LNCaP clone FGC (cell line): ENCODE data around the gene PDE8A.

Source experiments
- DNase-seq: peaks from one replicate; pipeline ENCODE4 v3.0.0-alpha.2; 2011; ENCODE audit warnings: low read depth
- H3K4me3 ChIP-seq: 2 replicates; pipeline ENCODE4 v1.5.1; 2011; ENCODE audit warnings: mild to moderate bottlenecking, low read depth, low read length, control low read depth
- TF ChIP-seq, protein P1 (sequence below): IDR thresholded peaks from 2 replicates; pipeline ENCODE4 v1.5.1; 2012; ENCODE audit warnings: mild to moderate bottlenecking; ENCODE audit not compliant: control insufficient read depth, insufficient read depth; ENCODE audit errors: extremely low read depth

Gene PDE8A

DNA sequence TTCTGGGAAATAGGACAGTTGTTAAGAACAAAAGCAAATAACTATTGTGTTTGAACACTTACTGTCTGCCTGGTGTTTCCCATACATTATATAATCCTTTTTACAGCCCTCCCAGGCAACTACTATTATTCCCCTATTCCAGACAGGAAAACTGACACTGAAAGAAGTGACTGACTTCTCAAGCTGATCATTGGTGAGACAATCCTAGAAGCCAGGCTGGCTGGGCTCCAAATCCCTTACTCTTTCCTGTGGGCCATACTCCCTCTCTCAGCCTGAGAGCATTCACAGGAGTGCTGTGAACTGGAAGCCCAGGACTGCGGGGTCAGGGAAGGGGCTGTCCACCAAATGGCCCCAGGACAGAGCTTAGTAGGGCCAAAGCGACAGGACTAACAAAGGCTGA, 39.2 kb upstream of the PDE8A start:
- TF ChIP-seq, protein P1, sequence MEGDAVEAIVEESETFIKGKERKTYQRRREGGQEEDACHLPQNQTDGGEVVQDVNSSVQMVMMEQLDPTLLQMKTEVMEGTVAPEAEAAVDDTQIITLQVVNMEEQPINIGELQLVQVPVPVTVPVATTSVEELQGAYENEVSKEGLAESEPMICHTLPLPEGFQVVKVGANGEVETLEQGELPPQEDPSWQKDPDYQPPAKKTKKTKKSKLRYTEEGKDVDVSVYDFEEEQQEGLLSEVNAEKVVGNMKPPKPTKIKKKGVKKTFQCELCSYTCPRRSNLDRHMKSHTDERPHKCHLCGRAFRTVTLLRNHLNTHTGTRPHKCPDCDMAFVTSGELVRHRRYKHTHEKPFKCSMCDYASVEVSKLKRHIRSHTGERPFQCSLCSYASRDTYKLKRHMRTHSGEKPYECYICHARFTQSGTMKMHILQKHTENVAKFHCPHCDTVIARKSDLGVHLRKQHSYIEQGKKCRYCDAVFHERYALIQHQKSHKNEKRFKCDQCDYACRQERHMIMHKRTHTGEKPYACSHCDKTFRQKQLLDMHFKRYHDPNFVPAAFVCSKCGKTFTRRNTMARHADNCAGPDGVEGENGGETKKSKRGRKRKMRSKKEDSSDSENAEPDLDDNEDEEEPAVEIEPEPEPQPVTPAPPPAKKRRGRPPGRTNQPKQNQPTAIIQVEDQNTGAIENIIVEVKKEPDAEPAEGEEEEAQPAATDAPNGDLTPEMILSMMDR: no peak
- no peak for DNase-seq
- no peak overlapping the region for H3K4me3 ChIP-seq

DNA sequence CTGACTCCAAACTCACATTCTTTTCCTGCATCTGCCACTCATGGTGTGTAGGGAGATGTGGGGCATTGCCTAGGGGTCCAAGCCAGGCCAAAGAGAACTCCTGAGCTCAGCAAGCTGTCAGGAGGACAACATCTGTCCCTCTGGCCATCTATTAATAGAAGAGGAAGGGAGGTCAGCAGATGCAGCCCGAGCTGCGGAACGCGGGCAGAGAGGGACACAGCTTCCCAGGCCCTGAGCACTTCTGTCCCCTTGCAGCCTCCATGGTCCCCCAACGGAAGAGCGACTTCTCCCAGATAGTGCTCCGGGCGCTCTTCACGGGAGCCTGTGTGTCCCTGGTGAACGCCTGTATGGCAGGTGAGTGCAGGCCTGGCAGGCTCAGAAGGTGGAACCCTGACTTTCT, 37.3 kb upstream of the PDE8A start:
- TF ChIP-seq, protein P1: no peak
- H3K4me3 ChIP-seq: no peak overlapping the region
- no peak for DNase-seq

DNA sequence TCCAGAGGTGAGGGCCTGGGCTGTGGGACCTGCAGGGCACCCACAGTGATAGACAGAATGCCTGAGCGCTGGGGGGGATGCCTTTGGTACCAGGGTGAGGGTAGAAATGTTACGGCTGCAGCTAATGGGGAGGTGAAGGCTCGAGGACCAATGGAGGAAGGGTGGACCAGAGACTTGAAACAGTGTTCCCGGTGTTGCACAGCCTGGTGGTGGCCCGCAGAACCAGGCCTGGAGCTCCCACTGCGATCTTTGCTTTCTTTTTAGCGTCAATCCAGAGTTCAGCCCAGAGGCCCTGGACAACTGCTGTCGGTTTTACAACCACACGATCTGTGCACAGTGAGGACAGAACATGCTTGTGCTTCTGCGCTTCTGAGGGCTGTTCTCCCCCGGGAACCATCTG, 36.8 kb upstream of the PDE8A start:
- DNase-seq: no peak

DNA sequence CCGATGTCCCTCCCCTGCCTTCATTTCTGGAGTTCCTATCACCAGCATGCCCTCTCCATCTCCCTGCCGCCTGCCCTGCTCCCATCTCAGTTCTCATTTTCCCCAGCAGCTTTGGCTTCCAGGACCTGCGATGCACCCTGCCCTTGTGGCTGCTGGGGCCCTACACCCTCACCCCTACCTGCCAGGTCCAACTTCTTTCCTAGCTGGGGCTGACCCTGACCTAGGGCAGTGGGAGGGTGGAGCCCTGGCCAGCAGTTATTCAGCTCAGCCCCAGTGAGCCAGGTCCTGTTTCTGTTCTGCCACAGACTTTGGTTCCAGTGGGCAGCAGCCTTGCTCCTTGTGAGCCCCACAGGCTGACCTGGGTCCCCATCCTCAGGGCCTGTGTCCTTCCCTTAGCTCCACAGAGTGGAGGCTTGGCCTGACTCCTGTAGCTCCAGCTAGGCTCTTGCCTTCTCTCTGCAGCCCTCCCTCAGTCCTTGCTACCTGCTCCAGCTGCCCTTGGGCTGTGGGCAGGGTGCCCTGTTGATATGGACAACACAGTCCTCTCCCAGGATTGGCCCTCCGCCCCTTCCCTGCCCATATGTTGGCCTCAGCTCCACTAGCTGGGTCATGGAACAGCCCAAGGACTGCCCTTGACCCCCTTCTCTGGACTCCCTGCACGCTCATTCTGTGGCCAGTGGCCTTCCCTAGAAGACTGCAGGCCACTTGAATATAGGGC, 34.7 kb upstream of the PDE8A start:
- TF ChIP-seq, protein P1: no peak

More for the DNA sequence above, 36.8 kb upstream of the PDE8A start:
- TF ChIP-seq, protein P1: no peak
- no peak overlapping the region for H3K4me3 ChIP-seq

DNA sequence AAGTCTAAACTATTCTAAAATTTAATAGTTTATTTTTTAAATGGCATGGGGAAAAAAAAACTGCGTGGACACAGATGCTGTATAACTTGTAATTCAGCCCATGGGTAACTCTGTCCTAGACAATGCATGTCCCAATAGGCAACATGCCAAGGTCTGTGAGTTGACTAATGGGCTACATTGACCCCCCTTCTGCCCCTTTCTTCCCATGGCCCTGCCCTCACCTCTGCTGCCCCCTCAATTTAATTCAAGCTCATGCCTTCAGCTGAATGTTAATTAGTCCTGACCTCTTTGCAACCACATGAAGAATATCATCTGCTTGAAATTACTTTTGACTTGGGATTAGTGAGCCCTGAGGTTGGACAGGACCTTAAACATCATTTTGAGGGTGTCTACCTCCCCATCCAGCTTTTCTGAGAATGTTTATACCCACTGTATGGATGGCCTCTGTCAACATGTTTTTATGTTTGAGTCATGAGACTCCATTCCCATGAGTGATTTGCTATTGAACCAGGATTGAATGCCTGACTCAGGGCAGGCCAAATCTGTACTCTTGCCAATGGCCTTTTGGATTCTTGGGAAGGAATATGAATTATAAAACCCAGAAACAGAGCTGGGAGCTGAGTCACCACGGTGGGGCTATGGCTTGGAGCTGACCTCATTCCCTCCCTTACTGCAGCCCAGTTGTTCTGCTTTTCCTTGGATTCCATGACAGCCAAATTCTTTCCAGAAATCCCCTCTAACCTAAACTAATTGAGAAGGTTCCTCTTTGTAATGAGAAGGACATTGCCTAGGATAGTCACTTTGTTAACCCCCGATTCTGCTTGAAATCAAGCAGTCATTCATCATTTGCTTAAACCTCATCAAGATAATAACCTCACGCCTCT, 33.5 kb upstream of the PDE8A start:
- no peak overlapping the region for H3K4me3 ChIP-seq
- TF ChIP-seq, protein P1: no peak
- no peak for DNase-seq

More for the DNA sequence above, 34.7 kb upstream of the PDE8A start:
- H3K4me3 ChIP-seq: no peak overlapping the region
- no peak for DNase-seq

DNA sequence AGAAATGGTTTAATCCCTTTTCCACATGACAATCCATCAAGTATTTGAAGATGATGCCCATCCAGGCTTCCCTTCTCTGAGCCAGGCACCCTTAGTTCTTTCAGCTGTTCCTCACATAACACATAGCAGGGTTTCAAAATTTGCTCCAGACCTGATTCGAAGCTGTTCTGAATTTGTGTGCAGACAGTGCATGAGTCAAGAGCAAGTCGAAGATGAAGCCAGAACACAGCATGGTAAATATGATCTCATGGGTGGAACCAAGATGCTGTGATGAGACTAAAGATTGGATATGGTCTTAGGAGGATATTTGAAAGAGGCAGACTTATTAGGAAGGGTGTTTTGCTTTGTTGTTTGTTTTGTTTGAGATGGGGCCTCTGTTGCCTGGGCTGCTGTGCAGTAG, 32.6 kb upstream of the PDE8A start:
- DNase-seq: no peak
- TF ChIP-seq, protein P1: no peak
- H3K4me3 ChIP-seq: no peak overlapping the region
